Fibroblast of lung (primary cell): Measurements from ENCODE around the gene GALC.

Source experiments
- CTCF ChIP-seq, 2 donors: IDR thresholded peaks in 1 of 2; conservative IDR thresholded peaks in 1 of 2; 1 replicate in 1 of 2; 2 replicates in 1 of 2; pipeline ENCODE4 v1.5.1; 2011 to 2012; ENCODE audit warnings: low read length in 2 of 2, control low read depth in 1 of 2, inconsistent platforms in 1 of 2, low read depth in 1 of 2, mild to moderate bottlenecking in 1 of 2
- EZH2 ChIP-seq: IDR thresholded peaks from 2 replicates; pipeline ENCODE4 v1.5.1; 2012; ENCODE audit warnings: low read length, control low read depth, mild to moderate bottlenecking; ENCODE audit errors: missing control alignments

- no peak for TF ChIP-seq CTCF (conservative IDR thresholded peaks at IDR 0.05 in 1 of 2, IDR thresholded peaks at IDR 0.05 in 1 of 2; ENCODE audit: low read depth in 1 of 2, low read length in 2 of 2)
- TF ChIP-seq EZH2: no peak
Measured at GRCh38 chr14:87940894-87941293, 52.1 kb downstream of the GALC start.
